ENCODE measurements around the gene AGT.

DNA sequence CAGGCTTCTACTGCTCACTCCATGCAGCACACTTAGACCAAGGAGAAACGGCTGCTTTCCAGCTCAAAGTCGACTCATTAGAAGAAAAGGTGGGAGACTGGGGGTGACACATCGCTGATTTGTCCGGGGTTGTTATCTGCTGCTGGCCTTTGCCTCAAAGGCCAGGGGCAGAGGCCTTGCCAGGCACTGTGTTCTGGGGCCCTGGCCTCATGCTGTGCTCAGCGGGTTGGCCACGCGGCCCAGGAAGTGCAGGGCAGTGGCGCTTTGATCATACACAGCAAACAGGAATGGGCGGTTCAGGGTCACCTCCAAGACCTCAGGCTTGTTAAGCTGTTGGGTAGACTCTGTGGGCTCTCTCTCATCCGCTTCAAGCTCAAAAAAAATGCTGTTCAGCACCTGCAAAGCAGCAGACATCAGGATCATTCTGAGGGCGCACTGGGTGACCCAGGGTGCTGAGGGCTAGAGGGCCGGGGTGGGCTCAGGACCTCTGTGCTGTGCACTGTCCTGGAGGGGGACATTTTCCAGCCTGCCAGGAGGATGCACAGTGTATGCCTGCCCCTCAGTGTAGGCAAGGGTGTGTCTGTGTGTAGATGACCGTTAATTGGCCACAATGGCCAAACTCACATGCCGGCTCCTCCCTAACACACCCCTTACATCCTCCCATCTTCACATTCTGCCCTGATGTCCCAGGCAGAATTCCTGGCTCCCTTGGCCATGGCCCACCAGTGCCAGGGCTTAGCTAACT lies 10.8 kb downstream of the AGT start:
- TF ChIP-seq, protein P1, sequence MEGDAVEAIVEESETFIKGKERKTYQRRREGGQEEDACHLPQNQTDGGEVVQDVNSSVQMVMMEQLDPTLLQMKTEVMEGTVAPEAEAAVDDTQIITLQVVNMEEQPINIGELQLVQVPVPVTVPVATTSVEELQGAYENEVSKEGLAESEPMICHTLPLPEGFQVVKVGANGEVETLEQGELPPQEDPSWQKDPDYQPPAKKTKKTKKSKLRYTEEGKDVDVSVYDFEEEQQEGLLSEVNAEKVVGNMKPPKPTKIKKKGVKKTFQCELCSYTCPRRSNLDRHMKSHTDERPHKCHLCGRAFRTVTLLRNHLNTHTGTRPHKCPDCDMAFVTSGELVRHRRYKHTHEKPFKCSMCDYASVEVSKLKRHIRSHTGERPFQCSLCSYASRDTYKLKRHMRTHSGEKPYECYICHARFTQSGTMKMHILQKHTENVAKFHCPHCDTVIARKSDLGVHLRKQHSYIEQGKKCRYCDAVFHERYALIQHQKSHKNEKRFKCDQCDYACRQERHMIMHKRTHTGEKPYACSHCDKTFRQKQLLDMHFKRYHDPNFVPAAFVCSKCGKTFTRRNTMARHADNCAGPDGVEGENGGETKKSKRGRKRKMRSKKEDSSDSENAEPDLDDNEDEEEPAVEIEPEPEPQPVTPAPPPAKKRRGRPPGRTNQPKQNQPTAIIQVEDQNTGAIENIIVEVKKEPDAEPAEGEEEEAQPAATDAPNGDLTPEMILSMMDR (conservative IDR thresholded peaks at IDR 0.05; ENCODE audit: low read depth in 2 of 2): no peak
- TF ChIP-seq, protein P2, sequence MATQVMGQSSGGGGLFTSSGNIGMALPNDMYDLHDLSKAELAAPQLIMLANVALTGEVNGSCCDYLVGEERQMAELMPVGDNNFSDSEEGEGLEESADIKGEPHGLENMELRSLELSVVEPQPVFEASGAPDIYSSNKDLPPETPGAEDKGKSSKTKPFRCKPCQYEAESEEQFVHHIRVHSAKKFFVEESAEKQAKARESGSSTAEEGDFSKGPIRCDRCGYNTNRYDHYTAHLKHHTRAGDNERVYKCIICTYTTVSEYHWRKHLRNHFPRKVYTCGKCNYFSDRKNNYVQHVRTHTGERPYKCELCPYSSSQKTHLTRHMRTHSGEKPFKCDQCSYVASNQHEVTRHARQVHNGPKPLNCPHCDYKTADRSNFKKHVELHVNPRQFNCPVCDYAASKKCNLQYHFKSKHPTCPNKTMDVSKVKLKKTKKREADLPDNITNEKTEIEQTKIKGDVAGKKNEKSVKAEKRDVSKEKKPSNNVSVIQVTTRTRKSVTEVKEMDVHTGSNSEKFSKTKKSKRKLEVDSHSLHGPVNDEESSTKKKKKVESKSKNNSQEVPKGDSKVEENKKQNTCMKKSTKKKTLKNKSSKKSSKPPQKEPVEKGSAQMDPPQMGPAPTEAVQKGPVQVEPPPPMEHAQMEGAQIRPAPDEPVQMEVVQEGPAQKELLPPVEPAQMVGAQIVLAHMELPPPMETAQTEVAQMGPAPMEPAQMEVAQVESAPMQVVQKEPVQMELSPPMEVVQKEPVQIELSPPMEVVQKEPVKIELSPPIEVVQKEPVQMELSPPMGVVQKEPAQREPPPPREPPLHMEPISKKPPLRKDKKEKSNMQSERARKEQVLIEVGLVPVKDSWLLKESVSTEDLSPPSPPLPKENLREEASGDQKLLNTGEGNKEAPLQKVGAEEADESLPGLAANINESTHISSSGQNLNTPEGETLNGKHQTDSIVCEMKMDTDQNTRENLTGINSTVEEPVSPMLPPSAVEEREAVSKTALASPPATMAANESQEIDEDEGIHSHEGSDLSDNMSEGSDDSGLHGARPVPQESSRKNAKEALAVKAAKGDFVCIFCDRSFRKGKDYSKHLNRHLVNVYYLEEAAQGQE (IDR thresholded peaks at IDR 0.05; ENCODE audit: unreplicated experiment): no peak
- no peak for TF ChIP-seq POLR2AphosphoS5 (IDR thresholded peaks at IDR 0.05; ENCODE audit: low read depth)
- no peak for TF ChIP-seq NANOG (IDR thresholded peaks at IDR 0.05; ENCODE audit: borderline replicate concordance)
